ENCODE measurements around the gene RAB20.

DNA sequence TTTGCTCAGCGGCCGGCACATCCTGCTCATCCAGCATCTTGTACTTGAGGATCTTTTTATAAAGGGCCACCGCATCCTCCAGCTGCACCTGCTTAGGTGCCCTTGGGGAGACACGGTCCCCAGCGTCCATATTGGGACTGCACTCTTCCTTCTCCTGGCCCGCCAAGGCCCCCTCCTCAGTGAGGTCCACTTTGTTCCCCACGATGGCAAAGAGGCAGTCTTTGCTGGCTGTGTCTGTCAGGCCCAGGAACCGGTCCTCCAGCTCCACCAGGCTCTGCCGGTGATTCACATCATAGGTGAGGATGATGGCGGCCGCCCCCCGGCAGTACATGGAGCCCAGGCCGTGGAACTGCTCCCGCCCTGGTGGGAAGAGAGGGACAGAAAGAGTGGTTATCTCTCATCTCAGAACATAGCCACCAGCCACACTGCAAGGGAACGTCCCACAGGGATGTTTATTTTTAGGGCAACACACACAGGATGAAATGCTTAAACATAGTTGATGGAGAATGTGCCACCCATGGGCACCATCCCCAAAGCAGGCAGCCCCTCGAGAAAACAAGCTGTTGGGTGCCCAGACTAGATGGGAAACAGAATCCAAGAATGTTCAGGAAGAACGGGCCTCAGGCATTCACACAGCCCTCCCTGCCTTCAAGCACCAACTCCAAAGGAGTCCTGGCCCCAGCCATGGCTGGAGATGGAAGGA, 37.5 kb downstream of the RAB20 start:
- TF ChIP-seq, protein P1, sequence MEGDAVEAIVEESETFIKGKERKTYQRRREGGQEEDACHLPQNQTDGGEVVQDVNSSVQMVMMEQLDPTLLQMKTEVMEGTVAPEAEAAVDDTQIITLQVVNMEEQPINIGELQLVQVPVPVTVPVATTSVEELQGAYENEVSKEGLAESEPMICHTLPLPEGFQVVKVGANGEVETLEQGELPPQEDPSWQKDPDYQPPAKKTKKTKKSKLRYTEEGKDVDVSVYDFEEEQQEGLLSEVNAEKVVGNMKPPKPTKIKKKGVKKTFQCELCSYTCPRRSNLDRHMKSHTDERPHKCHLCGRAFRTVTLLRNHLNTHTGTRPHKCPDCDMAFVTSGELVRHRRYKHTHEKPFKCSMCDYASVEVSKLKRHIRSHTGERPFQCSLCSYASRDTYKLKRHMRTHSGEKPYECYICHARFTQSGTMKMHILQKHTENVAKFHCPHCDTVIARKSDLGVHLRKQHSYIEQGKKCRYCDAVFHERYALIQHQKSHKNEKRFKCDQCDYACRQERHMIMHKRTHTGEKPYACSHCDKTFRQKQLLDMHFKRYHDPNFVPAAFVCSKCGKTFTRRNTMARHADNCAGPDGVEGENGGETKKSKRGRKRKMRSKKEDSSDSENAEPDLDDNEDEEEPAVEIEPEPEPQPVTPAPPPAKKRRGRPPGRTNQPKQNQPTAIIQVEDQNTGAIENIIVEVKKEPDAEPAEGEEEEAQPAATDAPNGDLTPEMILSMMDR (IDR thresholded peaks at IDR 0.05; ENCODE audit: poor library complexity) = no peak
- TF ChIP-seq EZH2 (IDR thresholded peaks at IDR 0.05; ENCODE audit: borderline replicate concordance) = no peak
- no peak for TF ChIP-seq EZH2phosphoT487 (IDR thresholded peaks at IDR 0.05; ENCODE audit: low read depth, severe bottlenecking, unreplicated experiment)

All from hepatocyte (in vitro differentiated cells).